ENCODE data around the gene FOXB1. TPM values are rescaled to one million over a fixed set of nuclear protein-coding genes. Genes with fewer than 3 reads are reported as not detected.

Gene FOXB1
- total and polyA plus RNA-seq, 9 of the 15 experiments (the other 6 are each of a cell fraction or from before 2014, with no cell fraction given), result not detected

DNA sequence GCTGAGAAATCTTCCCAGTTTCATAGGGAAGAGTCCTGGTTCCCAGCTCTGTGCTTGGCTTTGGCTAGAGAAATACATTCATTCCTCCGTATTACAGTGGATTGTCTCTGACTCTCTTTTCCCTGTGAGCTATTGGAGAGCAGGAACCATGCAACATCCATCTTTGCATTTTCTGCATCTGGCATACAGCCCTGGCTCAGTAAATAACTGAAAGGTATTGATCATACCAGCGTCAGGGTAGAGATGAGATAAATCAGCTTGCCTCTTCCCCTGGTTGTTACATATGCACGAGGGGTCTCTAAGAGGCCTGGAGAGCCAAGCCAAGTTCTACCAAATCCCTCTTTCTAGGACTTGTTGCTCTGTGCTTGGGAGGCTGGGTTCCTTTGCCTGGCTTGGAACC is 35.2 kb downstream of the FOXB1 start:
- WGBS (ENCODE audit: insufficient coverage, low coverage, missing lambda C conversion rate), result 0% methylated on average over 3 of the region's 3 CpGs

More for the DNA sequence above, 35.2 kb downstream of the FOXB1 start:
- ChIA-PET CTCF (ENCODE audit: low intra/inter-chr PET ratio) (no interaction called here), POLR2A (no interaction called here)
- H3K4me1 ChIP-seq (replicated peaks in 1 of 2; ENCODE audit: control insufficient read depth in 2 of 2, insufficient read depth in 2 of 2, low read length in 2 of 2), result no peaks in the 10 kb centered on the region
- H3K9me1 ChIP-seq (ENCODE audit: control insufficient read depth, insufficient read depth, low read length), result no peaks in the 10 kb centered on the region
- in situ Hi-C loops (cut with MboI), result no loop called here
- ATAC-seq, result no peak
- DNase-seq (ENCODE audit: extremely low read depth in 1 of 4, low spot score in 3 of 4), result no peak
- FAIRE-seq, result no peak
- H3K79me2 ChIP-seq (ENCODE audit: control insufficient read depth, insufficient read depth, low read length), result no peaks in the 10 kb centered on the region
- no peaks in the 10 kb centered on the region for H3K9me3 ChIP-seq (replicated peaks; ENCODE audit: control insufficient read depth, insufficient read depth, low read depth, low read length)
- H3K27me3 ChIP-seq (ENCODE audit: control insufficient read depth in 2 of 2, insufficient read depth in 2 of 2, low read length in 2 of 2), result peaks cover 0 to 16% of the 10 kb centered on the region in 2 experiments; a peak in 3 of 5 replicates
- TF ChIP-seq TCF7 (IDR thresholded peaks at IDR 0.05; ENCODE audit: borderline replicate concordance) (no peak), MXI1 (IDR thresholded peaks at IDR 0.05; ENCODE audit: low read depth, low read length) (no peak), GTF2F1 (IDR thresholded peaks at IDR 0.05; ENCODE audit: low read depth, low read length) (no peak), HSF4 (CRISPR knock-in tag; IDR thresholded peaks at IDR 0.05; ENCODE audit: borderline replicate concordance) (no peak), ZNF253 (CRISPR knock-in tag; conservative IDR thresholded peaks at IDR 0.05) (no peak), SETDB1 (IDR thresholded peaks at IDR 0.05; ENCODE audit: low read length) (no peak), MTF1 (CRISPR knock-in tag; IDR thresholded peaks at IDR 0.05; ENCODE audit: borderline replicate concordance) (no peak), WHSC1 (IDR thresholded peaks at IDR 0.05; ENCODE audit: low read length) (no peak), SRF (CRISPR knock-in tag; IDR thresholded peaks at IDR 0.05) (no peak), HDAC2 (IDR thresholded peaks at IDR 0.05) (no peak), ZNF766 (CRISPR knock-in tag; conservative IDR thresholded peaks at IDR 0.05) (no peak), ZNF174 (CRISPR knock-in tag; IDR thresholded peaks at IDR 0.05) (no peak), SREBF1 (IDR thresholded peaks at IDR 0.05; ENCODE audit: borderline replicate concordance, low read depth, low read length) (no peak), NFATC3 (IDR thresholded peaks at IDR 0.05) (no peak)
- TF ChIP-seq, protein P1, sequence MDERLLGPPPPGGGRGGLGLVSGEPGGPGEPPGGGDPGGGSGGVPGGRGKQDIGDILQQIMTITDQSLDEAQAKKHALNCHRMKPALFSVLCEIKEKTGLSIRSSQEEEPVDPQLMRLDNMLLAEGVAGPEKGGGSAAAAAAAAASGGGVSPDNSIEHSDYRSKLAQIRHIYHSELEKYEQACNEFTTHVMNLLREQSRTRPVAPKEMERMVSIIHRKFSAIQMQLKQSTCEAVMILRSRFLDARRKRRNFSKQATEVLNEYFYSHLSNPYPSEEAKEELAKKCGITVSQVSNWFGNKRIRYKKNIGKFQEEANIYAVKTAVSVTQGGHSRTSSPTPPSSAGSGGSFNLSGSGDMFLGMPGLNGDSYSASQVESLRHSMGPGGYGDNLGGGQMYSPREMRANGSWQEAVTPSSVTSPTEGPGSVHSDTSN (CRISPR knock-in tag; IDR thresholded peaks at IDR 0.05; ENCODE audit: low read depth), result no peak
- TF ChIP-seq, protein P1 (tag; conservative IDR thresholded peaks at IDR 0.05; ENCODE audit: low read depth), result no peak
- TF ChIP-seq, protein P2, sequence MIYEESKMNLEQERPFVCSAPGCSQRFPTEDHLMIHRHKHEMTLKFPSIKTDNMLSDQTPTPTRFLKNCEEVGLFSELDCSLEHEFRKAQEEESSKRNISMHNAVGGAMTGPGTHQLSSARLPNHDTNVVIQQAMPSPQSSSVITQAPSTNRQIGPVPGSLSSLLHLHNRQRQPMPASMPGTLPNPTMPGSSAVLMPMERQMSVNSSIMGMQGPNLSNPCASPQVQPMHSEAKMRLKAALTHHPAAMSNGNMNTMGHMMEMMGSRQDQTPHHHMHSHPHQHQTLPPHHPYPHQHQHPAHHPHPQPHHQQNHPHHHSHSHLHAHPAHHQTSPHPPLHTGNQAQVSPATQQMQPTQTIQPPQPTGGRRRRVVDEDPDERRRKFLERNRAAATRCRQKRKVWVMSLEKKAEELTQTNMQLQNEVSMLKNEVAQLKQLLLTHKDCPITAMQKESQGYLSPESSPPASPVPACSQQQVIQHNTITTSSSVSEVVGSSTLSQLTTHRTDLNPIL (CRISPR knock-in tag; IDR thresholded peaks at IDR 0.05), result no peak
- TF ChIP-seq, protein P3, sequence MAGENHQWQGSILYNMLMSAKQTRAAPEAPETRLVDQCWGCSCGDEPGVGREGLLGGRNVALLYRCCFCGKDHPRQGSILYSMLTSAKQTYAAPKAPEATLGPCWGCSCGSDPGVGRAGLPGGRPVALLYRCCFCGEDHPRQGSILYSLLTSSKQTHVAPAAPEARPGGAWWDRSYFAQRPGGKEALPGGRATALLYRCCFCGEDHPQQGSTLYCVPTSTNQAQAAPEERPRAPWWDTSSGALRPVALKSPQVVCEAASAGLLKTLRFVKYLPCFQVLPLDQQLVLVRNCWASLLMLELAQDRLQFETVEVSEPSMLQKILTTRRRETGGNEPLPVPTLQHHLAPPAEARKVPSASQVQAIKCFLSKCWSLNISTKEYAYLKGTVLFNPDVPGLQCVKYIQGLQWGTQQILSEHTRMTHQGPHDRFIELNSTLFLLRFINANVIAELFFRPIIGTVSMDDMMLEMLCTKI (IDR thresholded peaks at IDR 0.05; ENCODE audit: partially characterized antibody), result no peak
- TF ChIP-seq, protein P4, sequence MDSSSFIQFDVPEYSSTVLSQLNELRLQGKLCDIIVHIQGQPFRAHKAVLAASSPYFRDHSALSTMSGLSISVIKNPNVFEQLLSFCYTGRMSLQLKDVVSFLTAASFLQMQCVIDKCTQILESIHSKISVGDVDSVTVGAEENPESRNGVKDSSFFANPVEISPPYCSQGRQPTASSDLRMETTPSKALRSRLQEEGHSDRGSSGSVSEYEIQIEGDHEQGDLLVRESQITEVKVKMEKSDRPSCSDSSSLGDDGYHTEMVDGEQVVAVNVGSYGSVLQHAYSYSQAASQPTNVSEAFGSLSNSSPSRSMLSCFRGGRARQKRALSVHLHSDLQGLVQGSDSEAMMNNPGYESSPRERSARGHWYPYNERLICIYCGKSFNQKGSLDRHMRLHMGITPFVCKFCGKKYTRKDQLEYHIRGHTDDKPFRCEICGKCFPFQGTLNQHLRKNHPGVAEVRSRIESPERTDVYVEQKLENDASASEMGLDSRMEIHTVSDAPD (CRISPR knock-in tag; IDR thresholded peaks at IDR 0.05), result no peak
- H3K27ac ChIP-seq (ENCODE audit: extremely low read depth, low read depth, low read length), result no peak overlapping the region
- no TSS peak for BruUV-seq (replicated peaks)
- H3K4me2 ChIP-seq (ENCODE audit: insufficient read depth, low read length), result no peak overlapping the region
- no peaks in the 10 kb centered on the region for H4K20me1 ChIP-seq (replicated peaks; ENCODE audit: control insufficient read depth, insufficient read depth, low read length)
- no peak overlapping the region for H3K9ac ChIP-seq (ENCODE audit: insufficient read depth in 1 of 2, low read depth in 2 of 2, low read length in 2 of 2)
- H3K4me3 ChIP-seq, result no peak overlapping the region
- no peak overlapping the region for H2AFZ ChIP-seq (ENCODE audit: low read depth, low read length)
- H3K36me3 ChIP-seq (ENCODE audit: control insufficient read depth, insufficient read depth, low read length), result no peaks in the 10 kb centered on the region
- intact Hi-C loops (cut with micrococcal nuclease), result no loop called here
